GM21528 (cell line): Measurements from ENCODE around the gene RBM3.
"Not testable (repeated sequence)": the region's sequence is repeated elsewhere in the genome, so short reads cannot be mapped to it uniquely, and the experiment has no call there.

Experiments used
- ATAC-seq: cut with Tn5 transposase; IDR thresholded peaks from one replicate; pipeline ENCODE4 v1.9.1; 2021; ENCODE audit warnings: mild to moderate bottlenecking, moderate library complexity; ENCODE audit not compliant: unreplicated experiment, low FRiP score

The RBM3 gene

GRCh38 chrX:48574270-48575266 is at the start of gene RBM3:
Gene RBM3, plus strand, starts transcription at chrX:48574484. Its CDS starts 697 bp downstream, at chrX:48575181.
- peak; percentile 85 for ATAC-seq

GRCh38 chrX:48525853-48526252 is 48.4 kb upstream of the RBM3 start:
- ATAC-seq: not testable (repeated sequence)

- no peak for ATAC-seq
Measured at GRCh38 chrX:48530736-48531135, 43.5 kb upstream of the RBM3 start.

- no peak for ATAC-seq
Measured at GRCh38 chrX:48531358-48531959, 42.8 kb upstream of the RBM3 start.

- ATAC-seq: no peak
Measured at GRCh38 chrX:48532161-48532560, 42.1 kb upstream of the RBM3 start.

GRCh38 chrX:48533165-48533564 is 41.1 kb upstream of the RBM3 start:
- no peak for ATAC-seq

- no peak for ATAC-seq
Measured at GRCh38 chrX:48538641-48539344, 35.5 kb upstream of the RBM3 start.

GRCh38 chrX:48539345-48540027 is 34.8 kb upstream of the RBM3 start, which contains the start of gene TBC1D25:
Gene TBC1D25, plus strand, starts transcription at chrX:48539714. Its CDS starts 84 bp downstream, at chrX:48539798.
- peak; percentile 82 for ATAC-seq

- peak; percentile 29 for ATAC-seq
Measured at GRCh38 chrX:48540028-48540375, 34.3 kb upstream of the RBM3 start.

- ATAC-seq: no peak
Measured at GRCh38 chrX:48540480-48540879, 33.8 kb upstream of the RBM3 start.

- ATAC-seq: no peak
Measured at GRCh38 chrX:48541140-48541814, 33.0 kb upstream of the RBM3 start.

GRCh38 chrX:48548871-48549270 is 25.4 kb upstream of the RBM3 start:
- ATAC-seq: no peak

- not testable (repeated sequence) for ATAC-seq
Measured at GRCh38 chrX:48555731-48556325, 18.5 kb upstream of the RBM3 start.

- ATAC-seq: no peak
Measured at GRCh38 chrX:48558271-48558670, 16.0 kb upstream of the RBM3 start.

GRCh38 chrX:48559636-48560035 is 14.6 kb upstream of the RBM3 start:
- ATAC-seq: no peak

- no peak for ATAC-seq
Measured at GRCh38 chrX:48560056-48560455, 14.2 kb upstream of the RBM3 start.

- no peak for ATAC-seq
Measured at GRCh38 chrX:48560681-48561080, 13.6 kb upstream of the RBM3 start.

GRCh38 chrX:48569958-48570357 is 4.3 kb upstream of the RBM3 start:
- ATAC-seq: no peak

GRCh38 chrX:48573690-48574269 is 504 bp upstream of the RBM3 start:
- ATAC-seq: peak; percentile 8
